GM12878 (cell line): ENCODE measurements around the gene EPB41. TPM values are rescaled to one million over a fixed set of nuclear protein-coding genes. Genes with fewer than 3 reads are reported as not detected.

Experiments
- ATAC-seq: fragments of 200-7000 bp; cut with Tn5 transposase; 3 replicates; pipeline ENCODE4 v1.9.1; 2020; ENCODE audit warnings: mild to moderate bottlenecking, moderate library complexity
- BruUV-seq: library from RNA; stranded (reverse); fragments of 400-500 nt; replicated peaks from 2 replicates; lab custom pipeline; 2021; lab: Mats Ljungman, UMichigan
- CTCF ChIA-PET: fragments of 300-600 bp; sonication (Branson Sonifier 250); formaldehyde crosslinking; extraction: SDS; loops from one replicate; lab custom pipeline; 2021; ENCODE audit warnings: inconsistent platforms; lab: Yijun Ruan, JAX
- POLR2A ChIA-PET: fragments of 350-600 bp; formaldehyde crosslinking; extraction: SDS; loops from one replicate; lab custom pipeline; 2021; ENCODE audit warnings: inconsistent platforms; lab: Charles Lee
- RAD21 ChIA-PET: fragments of 300-600 bp; sonication (Branson Sonifier 250); formaldehyde crosslinking; loops from one replicate; lab custom pipeline; 2023; ENCODE audit warnings: antibody characterized with exemption; ENCODE audit not compliant: unreplicated experiment; lab: Charles Lee
- SMC1A ChIA-PET: fragments of 300-600 bp; sonication (Branson Sonifier 250); formaldehyde crosslinking; loops from one replicate; lab custom pipeline; 2023; ENCODE audit not compliant: unreplicated experiment, uncharacterized antibody; lab: Charles Lee
- DNase-seq: peaks from one replicate; pipeline ENCODE4 v3.0.0-alpha.2; 2011; ENCODE audit warnings: low read depth, low spot score
- FAIRE-seq: peaks from 3 replicates; lab custom pipeline; 2011; peaks lifted over from hg19 to GRCh38; lab: Jason Lieb, UNC
- H2AFZ ChIP-seq: 2 replicates; pipeline ENCODE4 v1.6.0; 2011; ENCODE audit warnings: low read depth, low read length, control low read depth; ENCODE audit not compliant: control insufficient read depth
- H3K27ac ChIP-seq: 2 replicates; pipeline ENCODE4 v1.5.1; 2011; ENCODE audit warnings: control low read depth; ENCODE audit not compliant: control insufficient read depth, insufficient read depth
- H3K27me3 ChIP-seq, 2 experiments: replicated peaks in 1 of 2; 2 replicates each; pipeline versions ENCODE4 v1.6.0 to v1.6.1; 2011; ENCODE audit warnings: low read length in 1 of 2; ENCODE audit not compliant: control insufficient read depth in 2 of 2, insufficient read depth in 2 of 2
- H3K36me3 ChIP-seq, 2 experiments: 2 replicates each; pipeline ENCODE4 v1.5.1; 2011; ENCODE audit warnings: low read length in 1 of 2; ENCODE audit not compliant: control insufficient read depth in 2 of 2, insufficient read depth in 2 of 2
- H3K4me1 ChIP-seq: 2 replicates; pipeline ENCODE4 v1.6.1; 2011; ENCODE audit warnings: mild to moderate bottlenecking, low read length, moderate library complexity, mixed read lengths; ENCODE audit not compliant: control insufficient read depth, insufficient read depth
- H3K4me2 ChIP-seq: 2 replicates; pipeline ENCODE4 v1.6.0; 2011; ENCODE audit warnings: control low read depth; ENCODE audit not compliant: control insufficient read depth, insufficient read depth
- H3K4me3 ChIP-seq: fragments of 200-600 bp; sonication (generic); 2 replicates; pipeline ENCODE4 v1.5.1; 2016
- H3K79me2 ChIP-seq: 2 replicates; pipeline ENCODE4 v1.6.0; 2011; ENCODE audit warnings: low read length; ENCODE audit not compliant: control insufficient read depth, insufficient read depth
- H3K9ac ChIP-seq: 2 replicates; pipeline ENCODE4 v1.8.0; 2011; ENCODE audit warnings: low read length, control low read depth, mixed read lengths; ENCODE audit not compliant: control insufficient read depth, insufficient read depth
- H3K9me3 ChIP-seq: replicated peaks from 3 replicates; pipeline ENCODE4 v1.5.1; 2011; ENCODE audit warnings: mild to moderate bottlenecking, low read length; ENCODE audit not compliant: control insufficient read depth, insufficient read depth
- H4K20me1 ChIP-seq: 2 replicates; pipeline ENCODE4 v1.6.0; 2011; ENCODE audit not compliant: control insufficient read depth, insufficient read depth
- MYC ChIP-seq: IDR thresholded peaks from 2 replicates; pipeline ENCODE4 v1.6.1; 2011; ENCODE audit warnings: mild to moderate bottlenecking, low read length, moderate library complexity, inconsistent platforms; ENCODE audit not compliant: insufficient read depth, insufficient replicate concordance, insufficient read length, severe bottlenecking
- POLR2AphosphoS5 ChIP-seq: IDR thresholded peaks from 2 replicates; pipeline ENCODE4 v1.6.1; 2011; ENCODE audit warnings: mild to moderate bottlenecking, low read length, inconsistent platforms
- RBBP5 ChIP-seq: fragments of 200-600 bp; sonication (generic); conservative IDR thresholded peaks from 2 replicates; pipeline ENCODE4 v1.6.1; 2016
- SMC3 ChIP-seq: IDR thresholded peaks from 2 replicates; pipeline ENCODE4 v1.6.1; 2011; ENCODE audit warnings: low read length, improper control_type of control experiment, borderline replicate concordance
- YY1 ChIP-seq: IDR thresholded peaks from 2 replicates; pipeline ENCODE4 v1.6.1; 2011; ENCODE audit warnings: low read depth, mild to moderate bottlenecking, low read length
- WGBS: methylation state at CpG from one replicate; pipeline ENCODE4 v1.1.6; 2016; ENCODE audit warnings: low lambda C conversion rate; ENCODE audit not compliant: insufficient replicate concordance, insufficient coverage; ENCODE audit errors: missing lambda C conversion rate; 5-methylcytosine and 5-hydroxymethylcytosine counted together
- in situ Hi-C: fragments of 300-500 bp; cut with MboI; formaldehyde crosslinking; loops from 9 replicates; pipeline ENCODE4 v1.14.3; 2018; ENCODE audit warnings: mixed read lengths
- intact Hi-C: fragments of 100-400 bp; cut with micrococcal nuclease; formaldehyde crosslinking; loops from one replicate; pipeline ENCODE4 v1.14.2; 2022; ENCODE audit not compliant: unreplicated experiment
- polyA plus RNA-seq, 11 experiments: library from polyadenylated mRNA; depleted of rRNA in 4 of 11; unstranded in 6 of 11; stranded (reverse) in 5 of 11; fragments of >200 nt; fragmentation: Nextera tagmentation in 4 of 11; fragmentation: Illumina TruSeq in 1 of 11; extraction: Ambion mirVana in 4 of 11; extraction: Trizol in 1 of 11; gene quantifications; 1 replicate in 1 of 11; 2 replicates in 10 of 11; pipeline versions ENCODE4 v1.2.1 to v1.2.3, GENCODE V29; 2011 to 2016; ENCODE audit warnings: inconsistent platforms in 2 of 11, missing spikeins in 2 of 11, low read depth in 1 of 11
- total RNA-seq, 4 experiments: library from RNA; depleted of rRNA in 3 of 4; stranded (reverse); fragments of >200 nt in 3 of 4; fragmentation: Illumina TruSeq in 1 of 4; extraction: Trizol in 1 of 4; gene quantifications; 2 replicates each; pipeline versions ENCODE4 v1.2.1 to v1.2.3, GENCODE V29; 2013 to 2021
- TF ChIP-seq, protein P1 (sequence below): fragments of 450-650 bp; IDR thresholded peaks from 2 replicates; pipeline ENCODE4 v1.6.1; 2014; ENCODE audit warnings: mild to moderate bottlenecking
- TF ChIP-seq, protein P2 (sequence below): fragments of 450-650 bp; IDR thresholded peaks from 2 replicates; pipeline ENCODE4 v1.6.1; 2016; ENCODE audit warnings: mild to moderate bottlenecking, moderate library complexity, borderline replicate concordance
- TF ChIP-seq, protein P3 (sequence below): IDR thresholded peaks from 2 replicates; pipeline ENCODE4 v1.6.1; 2011; ENCODE audit warnings: mild to moderate bottlenecking, low read depth, low read length, moderate library complexity; ENCODE audit not compliant: insufficient replicate concordance
- TF ChIP-seq, protein P4 (sequence below): fragments of 450-650 bp; IDR thresholded peaks from 2 replicates; pipeline ENCODE4 v1.6.1; 2016; ENCODE audit warnings: mild to moderate bottlenecking
- TF ChIP-seq, protein P5 (sequence below): fragments of 450-650 bp; IDR thresholded peaks from 2 replicates; pipeline ENCODE4 v1.6.1; 2017; ENCODE audit warnings: mild to moderate bottlenecking, moderate library complexity

Gene EPB41
- total and polyA plus RNA-seq, 10 of the 15 experiments (the other 5 are each of a cell fraction or from before 2014, with no cell fraction given): 1.1 to 77.6 (median 58.8) TPM

- BruUV-seq: no TSS peak
- CTCF ChIA-PET: interaction anchor here (0.6 kb wide), 1 partner anchor 1831 kb away, joined by 3 read pairs; no protein-coding TSS in a partner anchor
- Histone ChIP-seq H4K20me1 (no peaks in the 10 kb centered on the region), H3K9me3 (no peaks in the 10 kb centered on the region), H3K4me1 (no peaks in the 10 kb centered on the region), H2AFZ (no peak overlapping the region), H3K36me3 (peaks cover 32 to 53% of the 10 kb centered on the region in 2 experiments), H3K9ac (no peak overlapping the region), H3K4me2 (no peak overlapping the region), H3K4me3 (no peak overlapping the region), H3K27me3 (no peaks in the 10 kb centered on the region), H3K27ac (no peak overlapping the region), H3K79me2 (no peaks in the 10 kb centered on the region; the same call in 1 of the 2 replicates)
- RAD21 ChIA-PET: no interaction called here
- 97% methylated on average over 8 of the region's 8 CpGs for WGBS
- POLR2A ChIA-PET: no interaction called here
- FAIRE-seq: no peak
- in situ Hi-C loops: no loop called here
- no peak for DNase-seq
- no peak for ATAC-seq
- SMC1A ChIA-PET: interaction anchor here (0.6 kb wide), 1 partner anchor 78 kb away, joined by 3 read pairs; no protein-coding TSS in a partner anchor
- TF ChIP-seq, protein P1, sequence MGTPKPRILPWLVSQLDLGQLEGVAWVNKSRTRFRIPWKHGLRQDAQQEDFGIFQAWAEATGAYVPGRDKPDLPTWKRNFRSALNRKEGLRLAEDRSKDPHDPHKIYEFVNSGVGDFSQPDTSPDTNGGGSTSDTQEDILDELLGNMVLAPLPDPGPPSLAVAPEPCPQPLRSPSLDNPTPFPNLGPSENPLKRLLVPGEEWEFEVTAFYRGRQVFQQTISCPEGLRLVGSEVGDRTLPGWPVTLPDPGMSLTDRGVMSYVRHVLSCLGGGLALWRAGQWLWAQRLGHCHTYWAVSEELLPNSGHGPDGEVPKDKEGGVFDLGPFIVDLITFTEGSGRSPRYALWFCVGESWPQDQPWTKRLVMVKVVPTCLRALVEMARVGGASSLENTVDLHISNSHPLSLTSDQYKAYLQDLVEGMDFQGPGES: no peak
- TF ChIP-seq SMC3 (no peak), RBBP5 (no peak), MYC (no peak), POLR2AphosphoS5 (no peak), YY1 (no peak)
- TF ChIP-seq, protein P2, sequence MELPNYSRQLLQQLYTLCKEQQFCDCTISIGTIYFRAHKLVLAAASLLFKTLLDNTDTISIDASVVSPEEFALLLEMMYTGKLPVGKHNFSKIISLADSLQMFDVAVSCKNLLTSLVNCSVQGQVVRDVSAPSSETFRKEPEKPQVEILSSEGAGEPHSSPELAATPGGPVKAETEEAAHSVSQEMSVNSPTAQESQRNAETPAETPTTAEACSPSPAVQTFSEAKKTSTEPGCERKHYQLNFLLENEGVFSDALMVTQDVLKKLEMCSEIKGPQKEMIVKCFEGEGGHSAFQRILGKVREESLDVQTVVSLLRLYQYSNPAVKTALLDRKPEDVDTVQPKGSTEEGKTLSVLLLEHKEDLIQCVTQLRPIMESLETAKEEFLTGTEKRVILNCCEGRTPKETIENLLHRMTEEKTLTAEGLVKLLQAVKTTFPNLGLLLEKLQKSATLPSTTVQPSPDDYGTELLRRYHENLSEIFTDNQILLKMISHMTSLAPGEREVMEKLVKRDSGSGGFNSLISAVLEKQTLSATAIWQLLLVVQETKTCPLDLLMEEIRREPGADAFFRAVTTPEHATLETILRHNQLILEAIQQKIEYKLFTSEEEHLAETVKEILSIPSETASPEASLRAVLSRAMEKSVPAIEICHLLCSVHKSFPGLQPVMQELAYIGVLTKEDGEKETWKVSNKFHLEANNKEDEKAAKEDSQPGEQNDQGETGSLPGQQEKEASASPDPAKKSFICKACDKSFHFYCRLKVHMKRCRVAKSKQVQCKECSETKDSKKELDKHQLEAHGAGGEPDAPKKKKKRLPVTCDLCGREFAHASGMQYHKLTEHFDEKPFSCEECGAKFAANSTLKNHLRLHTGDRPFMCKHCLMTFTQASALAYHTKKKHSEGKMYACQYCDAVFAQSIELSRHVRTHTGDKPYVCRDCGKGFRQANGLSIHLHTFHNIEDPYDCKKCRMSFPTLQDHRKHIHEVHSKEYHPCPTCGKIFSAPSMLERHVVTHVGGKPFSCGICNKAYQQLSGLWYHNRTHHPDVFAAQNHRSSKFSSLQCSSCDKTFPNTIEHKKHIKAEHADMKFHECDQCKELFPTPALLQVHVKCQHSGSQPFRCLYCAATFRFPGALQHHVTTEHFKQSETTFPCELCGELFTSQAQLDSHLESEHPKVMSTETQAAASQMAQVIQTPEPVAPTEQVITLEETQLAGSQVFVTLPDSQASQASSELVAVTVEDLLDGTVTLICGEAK: no peak
- TF ChIP-seq, protein P3, sequence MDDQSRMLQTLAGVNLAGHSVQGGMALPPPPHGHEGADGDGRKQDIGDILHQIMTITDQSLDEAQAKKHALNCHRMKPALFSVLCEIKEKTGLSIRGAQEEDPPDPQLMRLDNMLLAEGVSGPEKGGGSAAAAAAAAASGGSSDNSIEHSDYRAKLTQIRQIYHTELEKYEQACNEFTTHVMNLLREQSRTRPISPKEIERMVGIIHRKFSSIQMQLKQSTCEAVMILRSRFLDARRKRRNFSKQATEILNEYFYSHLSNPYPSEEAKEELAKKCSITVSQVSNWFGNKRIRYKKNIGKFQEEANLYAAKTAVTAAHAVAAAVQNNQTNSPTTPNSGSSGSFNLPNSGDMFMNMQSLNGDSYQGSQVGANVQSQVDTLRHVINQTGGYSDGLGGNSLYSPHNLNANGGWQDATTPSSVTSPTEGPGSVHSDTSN: no peak
- TF ChIP-seq, protein P4, sequence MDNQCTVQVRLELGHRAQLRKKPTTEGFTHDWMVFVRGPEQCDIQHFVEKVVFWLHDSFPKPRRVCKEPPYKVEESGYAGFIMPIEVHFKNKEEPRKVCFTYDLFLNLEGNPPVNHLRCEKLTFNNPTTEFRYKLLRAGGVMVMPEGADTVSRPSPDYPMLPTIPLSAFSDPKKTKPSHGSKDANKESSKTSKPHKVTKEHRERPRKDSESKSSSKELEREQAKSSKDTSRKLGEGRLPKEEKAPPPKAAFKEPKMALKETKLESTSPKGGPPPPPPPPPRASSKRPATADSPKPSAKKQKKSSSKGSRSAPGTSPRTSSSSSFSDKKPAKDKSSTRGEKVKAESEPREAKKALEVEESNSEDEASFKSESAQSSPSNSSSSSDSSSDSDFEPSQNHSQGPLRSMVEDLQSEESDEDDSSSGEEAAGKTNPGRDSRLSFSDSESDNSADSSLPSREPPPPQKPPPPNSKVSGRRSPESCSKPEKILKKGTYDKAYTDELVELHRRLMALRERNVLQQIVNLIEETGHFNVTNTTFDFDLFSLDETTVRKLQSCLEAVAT: no peak
- TF ChIP-seq, protein P5, sequence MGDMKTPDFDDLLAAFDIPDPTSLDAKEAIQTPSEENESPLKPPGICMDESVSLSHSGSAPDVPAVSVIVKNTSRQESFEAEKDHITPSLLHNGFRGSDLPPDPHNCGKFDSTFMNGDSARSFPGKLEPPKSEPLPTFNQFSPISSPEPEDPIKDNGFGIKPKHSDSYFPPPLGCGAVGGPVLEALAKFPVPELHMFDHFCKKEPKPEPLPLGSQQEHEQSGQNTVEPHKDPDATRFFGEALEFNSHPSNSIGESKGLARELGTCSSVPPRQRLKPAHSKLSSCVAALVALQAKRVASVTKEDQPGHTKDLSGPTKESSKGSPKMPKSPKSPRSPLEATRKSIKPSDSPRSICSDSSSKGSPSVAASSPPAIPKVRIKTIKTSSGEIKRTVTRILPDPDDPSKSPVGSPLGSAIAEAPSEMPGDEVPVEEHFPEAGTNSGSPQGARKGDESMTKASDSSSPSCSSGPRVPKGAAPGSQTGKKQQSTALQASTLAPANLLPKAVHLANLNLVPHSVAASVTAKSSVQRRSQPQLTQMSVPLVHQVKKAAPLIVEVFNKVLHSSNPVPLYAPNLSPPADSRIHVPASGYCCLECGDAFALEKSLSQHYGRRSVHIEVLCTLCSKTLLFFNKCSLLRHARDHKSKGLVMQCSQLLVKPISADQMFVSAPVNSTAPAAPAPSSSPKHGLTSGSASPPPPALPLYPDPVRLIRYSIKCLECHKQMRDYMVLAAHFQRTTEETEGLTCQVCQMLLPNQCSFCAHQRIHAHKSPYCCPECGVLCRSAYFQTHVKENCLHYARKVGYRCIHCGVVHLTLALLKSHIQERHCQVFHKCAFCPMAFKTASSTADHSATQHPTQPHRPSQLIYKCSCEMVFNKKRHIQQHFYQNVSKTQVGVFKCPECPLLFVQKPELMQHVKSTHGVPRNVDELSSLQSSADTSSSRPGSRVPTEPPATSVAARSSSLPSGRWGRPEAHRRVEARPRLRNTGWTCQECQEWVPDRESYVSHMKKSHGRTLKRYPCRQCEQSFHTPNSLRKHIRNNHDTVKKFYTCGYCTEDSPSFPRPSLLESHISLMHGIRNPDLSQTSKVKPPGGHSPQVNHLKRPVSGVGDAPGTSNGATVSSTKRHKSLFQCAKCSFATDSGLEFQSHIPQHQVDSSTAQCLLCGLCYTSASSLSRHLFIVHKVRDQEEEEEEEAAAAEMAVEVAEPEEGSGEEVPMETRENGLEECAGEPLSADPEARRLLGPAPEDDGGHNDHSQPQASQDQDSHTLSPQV: no peak
- intact Hi-C loops: no loop called here
These were observed 237.9 kb downstream of the EPB41 start for GRCh38 chr1:29152046-29152805.
